ENCODE results near the gene MMP8. TPM values are rescaled to one million over a fixed set of nuclear protein-coding genes. Genes with fewer than 3 reads are reported as not detected.

Gene MMP8, protein sequence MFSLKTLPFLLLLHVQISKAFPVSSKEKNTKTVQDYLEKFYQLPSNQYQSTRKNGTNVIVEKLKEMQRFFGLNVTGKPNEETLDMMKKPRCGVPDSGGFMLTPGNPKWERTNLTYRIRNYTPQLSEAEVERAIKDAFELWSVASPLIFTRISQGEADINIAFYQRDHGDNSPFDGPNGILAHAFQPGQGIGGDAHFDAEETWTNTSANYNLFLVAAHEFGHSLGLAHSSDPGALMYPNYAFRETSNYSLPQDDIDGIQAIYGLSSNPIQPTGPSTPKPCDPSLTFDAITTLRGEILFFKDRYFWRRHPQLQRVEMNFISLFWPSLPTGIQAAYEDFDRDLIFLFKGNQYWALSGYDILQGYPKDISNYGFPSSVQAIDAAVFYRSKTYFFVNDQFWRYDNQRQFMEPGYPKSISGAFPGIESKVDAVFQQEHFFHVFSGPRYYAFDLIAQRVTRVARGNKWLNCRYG
- total RNA-seq = not detected in 2 replicates

DNA sequence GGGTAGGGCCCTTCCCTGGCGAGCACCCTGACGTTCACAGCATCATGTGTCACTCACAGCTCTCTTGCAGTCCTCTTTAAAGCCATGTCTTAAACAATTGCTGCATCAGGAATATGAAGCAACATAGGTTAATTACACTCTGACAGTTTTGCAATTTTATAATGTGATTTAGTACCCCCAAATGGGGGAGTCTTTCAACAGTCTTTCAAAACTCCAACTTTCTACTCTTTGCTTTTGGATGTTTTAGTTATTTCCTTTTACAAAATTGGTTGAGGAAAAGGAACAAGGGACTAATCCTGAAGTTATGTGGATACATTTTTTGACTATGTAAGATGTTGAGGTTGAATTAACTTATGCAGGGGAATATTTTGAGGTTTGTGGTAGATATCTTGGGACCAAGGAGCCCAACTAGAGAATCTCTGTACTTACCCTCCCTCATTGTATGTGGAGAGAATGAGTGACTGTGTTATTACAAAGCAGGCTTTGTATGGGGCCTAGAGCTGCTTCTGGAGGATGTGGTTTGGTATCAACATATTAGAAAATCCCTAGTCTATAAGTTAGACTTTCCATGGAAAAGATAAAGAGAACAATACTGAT, at the start of gene MMP8:
Gene MMP8, minus strand, starts transcription at position 51 of the 597 bp plus-strand sequence. CDS start 99 bp downstream, outside the sequence.

GRCh38 chr11:102705626-102706025, 19.1 kb downstream of the MMP8 start, which contains the start of gene MMP27:
MMP27 (minus strand) TSS chr11:102705769; CDS start chr11:102705714, 55 bp downstream.

Other genes starting within 250 kb of the MMP8 start
- gene MMP7, start 194.2 kb downstream of the MMP8 start, total RNA-seq = not detected in 2 replicates
- gene MMP20, start 99.6 kb downstream of the MMP8 start, total RNA-seq = not detected in 2 replicates
- gene MMP27, start 19.2 kb downstream of the MMP8 start, total RNA-seq = not detected in 2 replicates
- not detected in 2 replicates for gene MMP10, start 55.7 kb upstream of the MMP8 start, total RNA-seq
- gene MMP1, start 73.2 kb upstream of the MMP8 start, total RNA-seq = 14.6 and 15.0 TPM in 2 replicates
- 0.15 TPM in 1 of 2 replicates, not detected in the other for gene MMP3, start 118.7 kb upstream of the MMP8 start, total RNA-seq
- not detected in 2 replicates for gene MMP12, start 150.0 kb upstream of the MMP8 start, total RNA-seq
- gene MMP13, start 230.8 kb upstream of the MMP8 start, total RNA-seq = not detected in 2 replicates

All from bronchus fibroblast of lung (primary cell).